ENCODE measurements around the gene PIBF1.
"Not testable (repeated sequence)": the region's sequence is repeated elsewhere in the genome, so short reads cannot be mapped to it uniquely, and the experiment has no call there.

The PIBF1 gene

GRCh38 chr13:72820156-72820897 lies 38.4 kb downstream of the PIBF1 start:
- no peak for DNase-seq (ENCODE audit: low read depth in 2 of 2)

- DNase-seq (ENCODE audit: low read depth in 2 of 2), result no peak
Observed at GRCh38 chr13:72820898-72821279, 39.0 kb downstream of the PIBF1 start.

GRCh38 chr13:72823081-72823480 lies 41.1 kb downstream of the PIBF1 start:
- no peak for DNase-seq (ENCODE audit: low read depth in 2 of 2)

GRCh38 chr13:72823724-72824123 lies 41.8 kb downstream of the PIBF1 start:
- no peak for DNase-seq (ENCODE audit: low read depth in 2 of 2)

GRCh38 chr13:72834601-72835000 lies 52.7 kb downstream of the PIBF1 start:
- no peak for DNase-seq (ENCODE audit: low read depth in 2 of 2)

- DNase-seq (ENCODE audit: low read depth in 2 of 2), result peak in 1 of 2 experiments; percentile 20
Observed at GRCh38 chr13:72839831-72840426, 58.0 kb downstream of the PIBF1 start.

- no peak for DNase-seq (ENCODE audit: low read depth in 2 of 2)
Observed at GRCh38 chr13:72842991-72843390, 61.1 kb downstream of the PIBF1 start.

GRCh38 chr13:72845148-72845547 lies 63.2 kb downstream of the PIBF1 start:
- DNase-seq (ENCODE audit: low read depth in 2 of 2), result not testable (repeated sequence)

GRCh38 chr13:72849571-72849970 lies 67.6 kb downstream of the PIBF1 start:
- peak; percentile 4 for DNase-seq (ENCODE audit: low read depth in 2 of 2)

GRCh38 chr13:72850959-72851677 lies 69.2 kb downstream of the PIBF1 start:
- no peak for DNase-seq (ENCODE audit: low read depth in 2 of 2)

GRCh38 chr13:72851678-72852014 lies 69.7 kb downstream of the PIBF1 start:
- DNase-seq (ENCODE audit: low read depth in 2 of 2), result no peak

- no peak for DNase-seq (ENCODE audit: low read depth in 2 of 2)
Observed at GRCh38 chr13:72852207-72852606, 70.3 kb downstream of the PIBF1 start.

- no peak for DNase-seq (ENCODE audit: low read depth in 2 of 2)
Observed at GRCh38 chr13:72853000-72853399, 71.1 kb downstream of the PIBF1 start.

- DNase-seq (ENCODE audit: low read depth in 2 of 2), result peak; percentile 39 to 42
Observed at GRCh38 chr13:72864142-72865011, 82.4 kb downstream of the PIBF1 start.

GRCh38 chr13:72868229-72868628 lies 86.3 kb downstream of the PIBF1 start:
- no peak for DNase-seq (ENCODE audit: low read depth in 2 of 2)

- no peak for DNase-seq (ENCODE audit: low read depth in 2 of 2)
Observed at GRCh38 chr13:72875233-72875632, 93.3 kb downstream of the PIBF1 start.

GRCh38 chr13:72884101-72884500 lies 102.2 kb downstream of the PIBF1 start:
- no peak for DNase-seq (ENCODE audit: low read depth in 2 of 2)

GRCh38 chr13:72886272-72887067 lies 104.5 kb downstream of the PIBF1 start:
- peak; percentile 7 to 16 for DNase-seq (ENCODE audit: low read depth in 2 of 2)

GRCh38 chr13:72889495-72889894 lies 107.6 kb downstream of the PIBF1 start:
- no peak for DNase-seq (ENCODE audit: low read depth in 2 of 2)

GRCh38 chr13:72890546-72890945 lies 108.6 kb downstream of the PIBF1 start:
- DNase-seq (ENCODE audit: low read depth in 2 of 2), result no peak

- no peak for DNase-seq (ENCODE audit: low read depth in 2 of 2)
Observed at GRCh38 chr13:72891423-72891822, 109.5 kb downstream of the PIBF1 start.

All from fibroblast of skin of left quadriceps (primary cell).